HG03196 (cell line): ENCODE measurements around the gene SWT1.
A peak's percentile ranks its signal among the peaks of the same experiment; 100 is the strongest.
"Not testable (repeated sequence)": the region's sequence is repeated elsewhere in the genome, so short reads cannot be mapped to it uniquely, and the experiment has no call there.

Experiments used
- ATAC-seq: cut with Tn5 transposase; IDR thresholded peaks from one replicate; pipeline ENCODE4 v1.9.1; 2021; ENCODE audit not compliant: unreplicated experiment

The SWT1 gene

GRCh38 chr1:185245466-185245865 is 88.5 kb downstream of the SWT1 start:
- no peak for ATAC-seq

GRCh38 chr1:185249563-185249962 is 92.6 kb downstream of the SWT1 start:
- ATAC-seq = no peak

- ATAC-seq = no peak
These were observed 93.1 kb downstream of the SWT1 start for GRCh38 chr1:185250063-185250462.

GRCh38 chr1:185251928-185252327 is 95.0 kb downstream of the SWT1 start:
- not testable (repeated sequence) for ATAC-seq

GRCh38 chr1:185252404-185252803 is 95.4 kb downstream of the SWT1 start:
- not testable (repeated sequence) for ATAC-seq

- ATAC-seq = not testable (repeated sequence)
These were observed 98.6 kb downstream of the SWT1 start for GRCh38 chr1:185255595-185255994.

GRCh38 chr1:185257116-185257949 is 100.4 kb downstream of the SWT1 start:
- ATAC-seq = not testable (repeated sequence)

- ATAC-seq = no peak
These were observed 100.9 kb downstream of the SWT1 start for GRCh38 chr1:185257950-185258208.

GRCh38 chr1:185258676-185259075 is 101.7 kb downstream of the SWT1 start:
- no peak for ATAC-seq

GRCh38 chr1:185260611-185261010 is 103.6 kb downstream of the SWT1 start:
- ATAC-seq = no peak

- ATAC-seq = no peak
These were observed 105.2 kb downstream of the SWT1 start for GRCh38 chr1:185262151-185262550.

GRCh38 chr1:185263292-185263691 is 106.3 kb downstream of the SWT1 start:
- ATAC-seq = no peak

- no peak for ATAC-seq
These were observed 106.8 kb downstream of the SWT1 start for GRCh38 chr1:185263780-185264179.

GRCh38 chr1:185265314-185265713 is 108.3 kb downstream of the SWT1 start:
- ATAC-seq = no peak

- no peak for ATAC-seq
These were observed 110.3 kb downstream of the SWT1 start for GRCh38 chr1:185267301-185267700.

- no peak for ATAC-seq
These were observed 110.7 kb downstream of the SWT1 start for GRCh38 chr1:185267701-185268100.

- ATAC-seq = no peak
These were observed 111.4 kb downstream of the SWT1 start for GRCh38 chr1:185268352-185268751.

GRCh38 chr1:185271921-185272320 is 115.0 kb downstream of the SWT1 start:
- ATAC-seq = no peak

GRCh38 chr1:185279571-185279970 is 122.6 kb downstream of the SWT1 start:
- ATAC-seq = no peak

GRCh38 chr1:185280589-185280988 is 123.6 kb downstream of the SWT1 start:
- no peak for ATAC-seq

GRCh38 chr1:185281245-185281644 is 124.3 kb downstream of the SWT1 start:
- ATAC-seq = peak; percentile 89

GRCh38 chr1:185284116-185284515 is 127.1 kb downstream of the SWT1 start:
- ATAC-seq = no peak
